A673 (cell line): ENCODE measurements around the gene LAMA3. TPM values are rescaled to one million over a fixed set of nuclear protein-coding genes. Genes with fewer than 3 reads are reported as not detected.

Experiments used
- BruUV-seq: library from RNA; stranded (reverse); fragments of 400-500 nt; replicated peaks from 2 replicates; lab custom pipeline; 2021; lab: Mats Ljungman, UMichigan
- CTCF ChIA-PET: fragments of 300-600 bp; sonication (Branson Sonifier 250); formaldehyde crosslinking; loops from one replicate; lab custom pipeline; 2022; ENCODE audit warnings: antibody characterized with exemption; lab: Charles Lee
- POLR2A ChIA-PET: fragments of 300-600 bp; sonication (Branson Sonifier 250); formaldehyde crosslinking; loops from one replicate; lab custom pipeline; 2022; ENCODE audit warnings: antibody characterized with exemption; ENCODE audit not compliant: low non-redundant PET; lab: Charles Lee
- DNase-seq: peaks from one replicate; pipeline ENCODE4 v3.0.0-alpha.2; 2015; ENCODE audit warnings: low spot score
- H3K27ac ChIP-seq: fragments of 200-600 bp; sonication (generic); 2 replicates; pipeline ENCODE4 v1.5.1; 2016; ENCODE audit warnings: mixed run types, low read depth, mild to moderate bottlenecking, mixed read lengths, antibody characterized with exemption, low read length; ENCODE audit not compliant: poor library complexity, severe bottlenecking
- H3K27me3 ChIP-seq: fragments of 200-600 bp; sonication (generic); replicated peaks from 2 replicates; pipeline ENCODE4 v1.6.1; 2017; ENCODE audit warnings: mixed run types, low read depth, mild to moderate bottlenecking, mixed read lengths, antibody characterized with exemption, low read length; ENCODE audit not compliant: insufficient read depth, poor library complexity
- H3K36me3 ChIP-seq: fragments of 200-600 bp; sonication (generic); 2 replicates; pipeline ENCODE4 v1.6.1; 2016; ENCODE audit warnings: mixed run types, mild to moderate bottlenecking, mixed read lengths, antibody characterized with exemption, low read length; ENCODE audit not compliant: insufficient read depth, poor library complexity, severe bottlenecking
- H3K4me1 ChIP-seq: fragments of 200-600 bp; sonication (generic); 2 replicates; pipeline ENCODE4 v1.6.1; 2017; ENCODE audit warnings: mixed run types, mild to moderate bottlenecking, mixed read lengths, antibody characterized with exemption, low read length; ENCODE audit not compliant: insufficient read depth, poor library complexity, severe bottlenecking
- H3K4me3 ChIP-seq: fragments of 200-600 bp; sonication (generic); 2 replicates; pipeline ENCODE4 v1.5.1; 2016; ENCODE audit warnings: low read depth, mixed run types, mild to moderate bottlenecking, mixed read lengths, low read length; ENCODE audit not compliant: poor library complexity, severe bottlenecking
- H3K9me3 ChIP-seq: fragments of 200-600 bp; sonication (generic); 2 replicates; pipeline ENCODE4 v1.6.1; 2016; ENCODE audit warnings: mixed run types, low read depth, mild to moderate bottlenecking, mixed read lengths, antibody characterized with exemption, low read length; ENCODE audit not compliant: poor library complexity, severe bottlenecking
- CTCF ChIP-seq: fragments of 300-800, 200-600 bp; sonication (generic); conservative IDR thresholded peaks from 2 replicates; pipeline ENCODE4 v1.5.1; 2017; ENCODE audit warnings: low read depth, mild to moderate bottlenecking, antibody characterized with exemption, low read length, moderate library complexity, mixed read lengths
- EZH2 ChIP-seq: fragments of 200-600 bp; sonication (generic); IDR thresholded peaks from 2 replicates; pipeline ENCODE4 v1.6.1; 2017; ENCODE audit warnings: borderline replicate concordance, low read depth, mild to moderate bottlenecking, mixed read lengths, antibody characterized with exemption, low read length; ENCODE audit not compliant: poor library complexity, severe bottlenecking
- intact Hi-C: fragments of 100-400 bp; cut with micrococcal nuclease; formaldehyde crosslinking; loops from one replicate; pipeline ENCODE4 v1.10.0; 2022; ENCODE audit not compliant: unreplicated experiment
- total RNA-seq: library from RNA; stranded (reverse); gene quantifications from 2 replicates; pipeline ENCODE4 v1.2.3, GENCODE V29; 2021

LAMA3 gene
- total RNA-seq, 1 experiment from 2014 or later = 2.7 TPM

- peaks cover 8% of the 10 kb centered on the region for H3K4me1 ChIP-seq
- no peaks in the 10 kb centered on the region for H3K36me3 ChIP-seq
- CTCF ChIA-PET = no interaction called here
- POLR2A ChIA-PET = no interaction called here
- TF ChIP-seq EZH2 (no peak), CTCF (no peak)
- intact Hi-C loops = no loop called here
- DNase-seq = no peak
- no peak overlapping the region for H3K27ac ChIP-seq
- no peak overlapping the region for H3K4me3 ChIP-seq
- H3K9me3 ChIP-seq = no peaks in the 10 kb centered on the region
- no TSS peak for BruUV-seq
- no peaks in the 10 kb centered on the region for H3K27me3 ChIP-seq
Measured at GRCh38 chr18:23880931-23881617, 191.8 kb downstream of the LAMA3 start.

GRCh38 chr18:23881778-23882177, 192.5 kb downstream of the LAMA3 start:
- Histone ChIP-seq H3K9me3 (no peaks in the 10 kb centered on the region), H3K27ac (no peak overlapping the region), H3K27me3 (no peaks in the 10 kb centered on the region), H3K4me1 (peaks cover 8% of the 10 kb centered on the region), H3K4me3 (no peak overlapping the region), H3K36me3 (no peaks in the 10 kb centered on the region)
- CTCF ChIA-PET = no interaction called here
- POLR2A ChIA-PET = no interaction called here
- intact Hi-C loops = no loop called here
- TF ChIP-seq EZH2 = no peak
- TF ChIP-seq CTCF = no peak
- no peak for DNase-seq
- BruUV-seq = no TSS peak

GRCh38 chr18:23882616-23883276, 193.5 kb downstream of the LAMA3 start:
- H3K9me3 ChIP-seq = no peaks in the 10 kb centered on the region
- intact Hi-C loops = no loop called here
- no peak for DNase-seq
- H3K27me3 ChIP-seq = no peaks in the 10 kb centered on the region
- ChIA-PET CTCF (no interaction called here), POLR2A (no interaction called here)
- TF ChIP-seq CTCF = no peak
- no peak for TF ChIP-seq EZH2
- BruUV-seq = no TSS peak
- peaks cover 8% of the 10 kb centered on the region for H3K4me1 ChIP-seq
- no peaks in the 10 kb centered on the region for H3K36me3 ChIP-seq
- H3K27ac ChIP-seq = no peak overlapping the region
- H3K4me3 ChIP-seq = no peak overlapping the region
